Lower lobe of right lung (tissue), 2 donors: ENCODE measurements around the gene NTN4. TPM values are rescaled to one million over a fixed set of nuclear protein-coding genes. Genes with fewer than 3 reads are reported as not detected.

ENCODE experiments used
- ATAC-seq, 2 donors: fragments of 200-7000 bp; cut with Tn5 transposase; one replicate each; pipeline ENCODE4 v1.9.1; 2020 to 2022; ENCODE audit warnings: mild to moderate bottlenecking in 2 of 2, moderate library complexity in 2 of 2
- DNase-seq: peaks from one replicate; pipeline ENCODE4 v3.0.0-alpha.2; 2020
- H3K27ac ChIP-seq: fragments of 200-600 bp; one replicate; pipeline ENCODE4 v1.8.0; 2022
- H3K27me3 ChIP-seq: fragments of 200-600 bp; one replicate; pipeline ENCODE4 v1.8.0; 2022; ENCODE audit warnings: low read depth
- H3K36me3 ChIP-seq: fragments of 200-600 bp; one replicate; pipeline ENCODE4 v1.8.0; 2022; ENCODE audit warnings: mild to moderate bottlenecking
- H3K4me1 ChIP-seq: fragments of 200-600 bp; one replicate; pipeline ENCODE4 v1.8.0; 2022
- H3K4me3 ChIP-seq: fragments of 200-600 bp; one replicate; pipeline ENCODE4 v1.8.0; 2022; ENCODE audit warnings: mild to moderate bottlenecking
- H3K9me3 ChIP-seq: fragments of 200-600 bp; one replicate; pipeline ENCODE4 v1.8.0; 2022
- intact Hi-C: fragments of 100-400 bp; cut with DNase I; formaldehyde crosslinking; loops from one replicate; pipeline ENCODE4 v1.11.0; 2022
- total RNA-seq: library from RNA; stranded (reverse); fragmentation: NEBNext Ultra II Directional; extraction: Animal tissue kit (Norgen Biotek cat#: 25700); gene quantifications from one replicate; pipeline ENCODE4 v1.2.1, GENCODE V29; 2021
- TF ChIP-seq, protein P1 (sequence below): fragments of 200-600 bp; IDR thresholded peaks from one replicate; pipeline ENCODE4 v1.8.0; 2022; ENCODE audit warnings: antibody characterized with exemption, mild to moderate bottlenecking
- donor health status: DM: no; HTN: yes; CAD: no; lungs with severe emphysema.

NTN4 gene
- total RNA-seq, 1 donor from 2014 or later: 140 TPM

DNA sequence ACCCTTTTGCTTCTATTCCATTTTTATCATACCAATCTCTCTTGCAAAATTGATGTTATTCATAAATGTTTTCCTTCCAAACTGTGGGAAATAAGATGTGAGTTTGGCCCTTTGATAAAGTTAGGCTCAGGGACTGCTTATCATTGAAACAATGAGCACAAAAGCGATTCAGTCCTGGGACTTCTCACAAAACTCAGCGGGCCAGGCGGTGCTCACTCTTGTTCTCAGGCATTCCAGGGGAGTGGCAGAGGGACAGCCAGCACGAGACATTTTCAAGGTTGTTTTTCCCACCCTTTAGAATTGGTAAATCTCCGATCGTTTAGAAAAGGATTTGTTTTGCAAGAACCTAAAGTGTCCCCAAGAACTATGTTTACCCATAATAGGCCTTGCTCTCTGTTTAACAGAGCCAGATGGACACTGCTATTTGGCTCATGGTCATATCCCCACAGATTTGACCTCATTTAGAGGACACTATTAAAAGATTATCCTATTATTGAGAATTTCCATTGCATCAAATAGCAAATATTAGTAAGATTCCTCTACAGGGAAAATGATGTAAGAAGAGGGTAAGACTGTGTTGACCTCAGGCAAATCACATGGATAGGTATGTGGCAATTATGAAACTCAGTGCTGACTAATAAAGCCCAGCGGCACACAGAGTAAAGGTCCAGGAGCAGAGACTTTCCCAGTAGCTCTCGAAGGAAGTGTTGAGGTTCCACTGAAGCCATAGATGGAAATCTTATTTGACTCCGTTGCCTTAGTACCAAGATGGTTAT lies 136.6 kb downstream of the NTN4 start:
- Histone ChIP-seq H3K9me3 (no peaks in the 10 kb centered on the region), H3K4me1 (no peaks in the 10 kb centered on the region), H3K27me3 (no peaks in the 10 kb centered on the region), H3K4me3 (no peak overlapping the region), H3K27ac (no peak overlapping the region), H3K36me3 (no peaks in the 10 kb centered on the region)
- ATAC-seq: peak; percentile 70 to 75
- TF ChIP-seq, protein P1, sequence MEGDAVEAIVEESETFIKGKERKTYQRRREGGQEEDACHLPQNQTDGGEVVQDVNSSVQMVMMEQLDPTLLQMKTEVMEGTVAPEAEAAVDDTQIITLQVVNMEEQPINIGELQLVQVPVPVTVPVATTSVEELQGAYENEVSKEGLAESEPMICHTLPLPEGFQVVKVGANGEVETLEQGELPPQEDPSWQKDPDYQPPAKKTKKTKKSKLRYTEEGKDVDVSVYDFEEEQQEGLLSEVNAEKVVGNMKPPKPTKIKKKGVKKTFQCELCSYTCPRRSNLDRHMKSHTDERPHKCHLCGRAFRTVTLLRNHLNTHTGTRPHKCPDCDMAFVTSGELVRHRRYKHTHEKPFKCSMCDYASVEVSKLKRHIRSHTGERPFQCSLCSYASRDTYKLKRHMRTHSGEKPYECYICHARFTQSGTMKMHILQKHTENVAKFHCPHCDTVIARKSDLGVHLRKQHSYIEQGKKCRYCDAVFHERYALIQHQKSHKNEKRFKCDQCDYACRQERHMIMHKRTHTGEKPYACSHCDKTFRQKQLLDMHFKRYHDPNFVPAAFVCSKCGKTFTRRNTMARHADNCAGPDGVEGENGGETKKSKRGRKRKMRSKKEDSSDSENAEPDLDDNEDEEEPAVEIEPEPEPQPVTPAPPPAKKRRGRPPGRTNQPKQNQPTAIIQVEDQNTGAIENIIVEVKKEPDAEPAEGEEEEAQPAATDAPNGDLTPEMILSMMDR: no peak
- DNase-seq: no peak
- intact Hi-C loops: no loop called here

DNA sequence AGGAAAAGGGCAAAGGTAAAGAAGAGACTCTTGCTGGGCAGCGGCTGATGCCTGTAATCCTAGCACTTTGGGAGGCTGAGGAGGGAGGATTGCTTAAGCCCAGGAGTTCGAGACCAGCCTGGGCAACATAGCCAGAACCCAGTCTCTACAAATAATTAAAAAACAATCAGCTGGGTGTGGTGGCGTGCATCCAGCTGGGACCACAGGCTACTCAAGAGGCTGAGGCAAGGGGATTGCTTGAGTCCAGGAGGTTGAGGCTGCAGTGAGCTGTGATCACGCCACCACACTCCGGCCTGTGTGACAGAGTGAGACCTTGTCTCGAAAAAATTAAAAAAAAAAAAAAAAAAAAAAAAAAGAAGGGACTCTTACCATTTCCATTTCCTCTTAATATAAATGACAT lies 138.9 kb downstream of the NTN4 start:
- no peaks in the 10 kb centered on the region for H3K36me3 ChIP-seq
- H3K27me3 ChIP-seq: no peaks in the 10 kb centered on the region
- H3K9me3 ChIP-seq: no peaks in the 10 kb centered on the region
- ATAC-seq: no peak
- H3K4me1 ChIP-seq: peaks cover 7% of the 10 kb centered on the region
- no peak overlapping the region for H3K4me3 ChIP-seq
- TF ChIP-seq, protein P1: no peak
- intact Hi-C loops: no loop called here
- DNase-seq: no peak
- H3K27ac ChIP-seq: no peak overlapping the region

DNA sequence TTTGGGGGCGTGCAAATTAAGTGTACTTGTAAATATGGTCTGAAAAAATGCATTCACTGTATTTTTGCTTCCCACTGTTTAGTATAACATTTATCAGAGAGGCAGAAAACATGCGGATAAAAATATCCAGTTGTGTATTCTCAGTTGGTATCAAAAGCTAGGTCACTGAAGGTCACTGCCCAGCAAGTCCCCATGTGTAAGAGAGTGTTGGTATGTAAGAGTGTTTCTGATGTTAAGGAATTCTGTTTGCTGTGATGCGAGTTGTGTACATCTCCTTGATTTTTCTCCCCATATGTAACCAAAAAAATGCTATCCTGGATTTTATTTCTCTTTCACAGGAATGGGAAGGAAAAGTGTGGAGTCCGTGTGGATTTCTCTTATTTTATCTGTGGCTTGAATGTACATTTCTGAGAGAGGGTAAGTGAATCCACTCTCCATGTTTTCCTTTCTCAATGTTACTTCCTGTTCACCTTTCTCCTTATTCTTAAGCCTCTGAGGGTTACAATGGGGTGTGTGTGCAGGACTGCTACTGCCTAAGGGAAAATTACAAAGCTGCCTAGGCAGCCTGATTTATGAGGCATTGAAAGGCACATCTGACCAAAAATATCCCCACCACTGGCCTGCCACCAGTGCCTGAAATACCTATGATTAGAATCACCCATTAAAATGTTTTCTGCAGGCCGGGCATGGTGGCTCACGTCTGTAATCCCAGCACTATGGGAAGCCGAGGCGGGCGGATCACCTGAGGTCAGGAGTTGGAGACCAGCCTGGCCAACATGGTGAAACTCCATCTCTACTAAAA lies 141.4 kb downstream of the NTN4 start:
- H3K36me3 ChIP-seq: no peaks in the 10 kb centered on the region
- intact Hi-C loops: no loop called here
- no peaks in the 10 kb centered on the region for H3K27me3 ChIP-seq
- H3K9me3 ChIP-seq: no peaks in the 10 kb centered on the region
- DNase-seq (no peak), ATAC-seq (no peak)
- TF ChIP-seq, protein P1: no peak
- H3K4me1 ChIP-seq: peaks cover 7% of the 10 kb centered on the region
- H3K27ac ChIP-seq: no peak overlapping the region
- no peak overlapping the region for H3K4me3 ChIP-seq

DNA sequence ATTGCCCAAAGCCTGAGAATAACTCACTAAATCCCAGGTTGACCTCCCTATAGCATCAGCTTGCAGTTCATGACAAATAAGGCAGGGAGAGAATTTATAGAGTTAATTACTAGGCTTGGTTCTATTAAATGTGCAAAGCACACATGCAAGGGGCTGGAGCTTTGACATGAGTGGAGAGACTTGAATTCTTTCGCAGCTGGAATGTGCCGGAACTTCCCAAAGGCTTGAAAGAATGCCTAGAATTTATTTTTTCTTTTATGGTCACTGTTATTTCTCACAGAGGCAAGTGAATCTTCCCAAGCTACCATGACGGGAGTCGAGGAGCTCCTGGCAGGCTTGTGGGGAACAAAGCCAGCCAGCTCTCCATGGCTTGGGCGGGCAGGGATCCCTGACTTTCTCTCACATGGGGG lies 143.8 kb downstream of the NTN4 start:
- H3K9me3 ChIP-seq: no peaks in the 10 kb centered on the region
- intact Hi-C loops: no loop called here
- H3K4me1 ChIP-seq: peaks cover 7% of the 10 kb centered on the region
- H3K27me3 ChIP-seq: no peaks in the 10 kb centered on the region
- DNase-seq: no peak
- TF ChIP-seq, protein P1: no peak
- no peak overlapping the region for H3K27ac ChIP-seq
- peak in 1 of 2 donors; percentile 49 for ATAC-seq
- no peak overlapping the region for H3K4me3 ChIP-seq
- H3K36me3 ChIP-seq: no peaks in the 10 kb centered on the region

DNA sequence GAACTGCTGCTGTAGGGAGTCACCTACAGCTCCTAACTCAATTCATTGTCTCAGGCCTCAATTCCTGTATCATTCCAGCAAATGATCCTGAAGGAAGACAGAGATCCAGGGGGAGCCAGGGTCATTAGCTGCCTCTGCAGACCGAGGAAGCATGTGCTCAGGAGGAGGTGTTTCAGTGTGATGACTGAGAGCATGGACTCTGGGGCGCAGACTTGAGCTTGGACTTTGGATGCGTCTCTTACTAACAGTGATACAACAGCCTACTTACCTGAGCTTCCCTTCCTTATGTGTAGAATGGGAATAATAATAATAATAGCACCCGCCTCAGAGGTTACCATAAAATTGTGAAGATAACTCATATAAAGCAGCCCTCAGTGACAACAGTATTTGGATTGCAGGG lies 147.3 kb downstream of the NTN4 start:
- ATAC-seq (no peak), DNase-seq (no peak)
- no peak overlapping the region for H3K4me3 ChIP-seq
- H3K27me3 ChIP-seq: no peaks in the 10 kb centered on the region
- no peaks in the 10 kb centered on the region for H3K36me3 ChIP-seq
- intact Hi-C loops: no loop called here
- peaks cover 7% of the 10 kb centered on the region for H3K4me1 ChIP-seq
- H3K27ac ChIP-seq: no peak overlapping the region
- TF ChIP-seq, protein P1: no peak
- H3K9me3 ChIP-seq: no peaks in the 10 kb centered on the region
